T-helper 1 cell (primary cell): ENCODE data around the gene EIF2B4.
"Not testable (repeated sequence)": the region's sequence is repeated elsewhere in the genome, so short reads cannot be mapped to it uniquely, and the experiment has no call there.

Experiments
- DNase-seq, 5 donors: peaks; one replicate each; pipeline ENCODE4 v3.0.0-alpha.2; 2012 to 2020

The EIF2B4 gene

GRCh38 chr2:27335311-27335710 is 34.8 kb downstream of the EIF2B4 start:
- no peak for DNase-seq

DNA sequence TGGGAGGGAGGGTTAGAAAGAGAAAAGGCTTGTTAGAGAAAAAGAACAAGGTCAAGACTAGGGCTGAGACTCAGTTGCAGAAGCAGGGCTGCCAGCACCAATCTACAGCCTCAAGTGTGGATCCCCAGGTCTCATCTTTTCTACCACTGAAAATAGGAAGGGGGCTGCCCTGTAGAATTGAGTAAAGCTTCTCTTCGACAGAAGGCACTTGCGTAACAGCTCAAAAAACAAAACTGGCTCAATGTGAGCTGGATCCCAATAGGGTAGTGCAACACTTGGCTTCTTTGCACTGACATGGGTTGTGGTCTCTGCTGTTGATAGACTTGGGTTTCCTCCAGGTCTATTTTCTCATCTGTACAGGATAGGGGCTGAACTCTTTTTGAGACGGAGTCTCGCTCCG is 45.4 kb downstream of the EIF2B4 start:
- DNase-seq: no peak

DNA sequence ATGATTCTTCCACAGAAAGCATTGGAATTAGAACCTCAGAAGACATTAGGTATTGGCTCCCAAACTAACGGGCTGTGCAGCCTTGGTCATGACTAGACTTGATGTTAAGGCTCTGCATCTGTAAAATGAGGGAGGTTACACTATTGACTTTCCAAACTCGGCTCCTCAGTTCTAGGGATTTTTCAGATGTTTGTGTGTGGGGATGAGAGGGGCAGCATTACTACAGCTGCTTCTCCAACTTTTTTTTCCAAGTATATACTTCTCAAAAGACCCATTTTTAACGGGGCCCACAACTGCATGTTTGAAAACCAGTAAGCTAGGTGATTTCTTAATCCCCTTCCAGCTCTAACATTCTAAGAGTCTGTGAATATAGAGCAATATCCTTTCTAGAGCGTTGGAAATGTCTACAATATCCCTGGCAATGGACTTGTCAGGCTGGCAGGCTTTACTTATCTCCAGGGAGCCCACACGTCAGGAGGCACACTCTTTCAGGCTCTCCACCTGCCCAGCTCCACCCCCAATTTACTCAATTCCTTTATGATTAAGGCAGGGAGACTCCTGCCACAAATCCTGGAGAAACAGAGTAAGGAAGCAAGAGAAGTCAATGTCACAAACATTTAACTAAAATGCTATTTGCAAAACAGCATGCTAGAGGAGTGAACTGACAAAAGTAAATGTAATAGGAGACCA is 46.4 kb downstream of the EIF2B4 start:
- no peak for DNase-seq

DNA sequence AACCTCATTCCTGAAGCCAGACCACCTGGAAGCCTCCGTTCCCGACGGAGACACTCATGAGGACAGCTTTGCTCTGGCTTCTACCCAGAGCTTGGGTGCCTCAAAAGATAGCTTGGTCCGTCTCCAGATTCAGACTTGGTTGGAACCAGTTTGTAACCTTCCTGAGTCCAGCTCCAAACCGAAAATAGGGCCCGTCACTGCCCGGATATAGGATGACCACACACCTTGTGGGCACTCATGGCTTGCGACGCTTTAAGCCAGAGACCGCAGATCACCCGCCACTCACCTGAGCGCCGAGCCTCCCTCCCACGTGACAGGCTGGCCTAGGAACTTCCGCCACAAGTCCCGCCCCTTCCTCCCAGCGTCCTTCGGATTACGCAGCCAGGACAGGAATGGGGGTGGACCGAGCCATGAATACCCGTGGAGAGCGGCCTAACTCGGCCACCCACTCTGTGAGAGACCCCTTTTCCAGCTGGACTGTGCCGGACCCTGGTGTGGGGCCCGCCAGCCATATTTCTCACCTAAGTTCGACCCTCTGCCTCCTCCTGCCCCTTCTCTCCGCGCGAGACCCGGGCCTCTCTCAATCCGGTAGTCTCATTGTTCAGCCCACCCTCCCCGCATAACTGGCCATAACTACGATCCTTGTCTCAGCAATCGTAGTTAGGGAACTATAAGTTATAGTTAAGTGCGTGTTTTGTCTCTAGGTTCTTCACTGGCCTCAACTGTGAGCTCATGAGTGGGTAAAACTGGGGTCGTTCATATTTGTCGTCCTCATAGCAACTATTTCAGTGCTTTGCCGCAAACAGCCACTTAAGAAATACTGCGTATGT is 47.2 kb downstream of the EIF2B4 start, which contains the start of gene MPV17:
Gene MPV17, minus strand, starts transcription at position 332 of the 830 bp plus-strand sequence. CDS start 580 bp downstream, outside the sequence.
- DNase-seq: peak; percentile 69 to 87 (median 78)

GRCh38 chr2:27322301-27322765 is 47.8 kb downstream of the EIF2B4 start:
- DNase-seq: peak in 1 of 5 donors; percentile 8

DNA sequence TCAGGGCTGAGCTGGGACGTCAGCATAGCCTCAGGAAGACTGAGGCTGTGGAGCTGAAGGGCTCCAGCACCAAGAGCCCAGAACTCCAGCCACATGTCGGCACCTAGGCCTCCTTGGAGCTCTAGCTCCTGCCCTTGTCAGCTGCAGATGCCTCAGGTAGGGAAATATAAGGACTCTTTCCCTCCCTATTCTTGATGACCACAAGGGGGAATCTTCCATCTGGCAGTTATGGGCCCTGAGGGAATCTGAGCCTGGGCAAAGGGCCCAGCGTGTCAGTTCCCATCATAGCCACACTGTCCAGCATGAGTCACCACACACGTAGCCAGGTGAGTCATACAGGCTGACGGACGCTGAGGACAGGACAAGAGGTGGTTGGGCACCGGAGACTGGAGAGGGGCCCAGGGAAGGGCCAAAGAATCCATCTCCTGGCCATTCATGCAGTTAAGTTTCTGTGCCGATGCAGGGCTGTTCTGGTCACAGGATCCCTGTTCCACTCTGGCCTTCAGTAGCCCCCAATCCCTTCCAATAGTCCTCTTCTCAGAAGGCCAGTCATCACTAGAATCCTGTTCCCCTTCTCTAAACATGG is 49.1 kb downstream of the EIF2B4 start:
- no peak for DNase-seq

GRCh38 chr2:27319839-27320238 is 50.3 kb downstream of the EIF2B4 start:
- DNase-seq: not testable (repeated sequence)

DNA sequence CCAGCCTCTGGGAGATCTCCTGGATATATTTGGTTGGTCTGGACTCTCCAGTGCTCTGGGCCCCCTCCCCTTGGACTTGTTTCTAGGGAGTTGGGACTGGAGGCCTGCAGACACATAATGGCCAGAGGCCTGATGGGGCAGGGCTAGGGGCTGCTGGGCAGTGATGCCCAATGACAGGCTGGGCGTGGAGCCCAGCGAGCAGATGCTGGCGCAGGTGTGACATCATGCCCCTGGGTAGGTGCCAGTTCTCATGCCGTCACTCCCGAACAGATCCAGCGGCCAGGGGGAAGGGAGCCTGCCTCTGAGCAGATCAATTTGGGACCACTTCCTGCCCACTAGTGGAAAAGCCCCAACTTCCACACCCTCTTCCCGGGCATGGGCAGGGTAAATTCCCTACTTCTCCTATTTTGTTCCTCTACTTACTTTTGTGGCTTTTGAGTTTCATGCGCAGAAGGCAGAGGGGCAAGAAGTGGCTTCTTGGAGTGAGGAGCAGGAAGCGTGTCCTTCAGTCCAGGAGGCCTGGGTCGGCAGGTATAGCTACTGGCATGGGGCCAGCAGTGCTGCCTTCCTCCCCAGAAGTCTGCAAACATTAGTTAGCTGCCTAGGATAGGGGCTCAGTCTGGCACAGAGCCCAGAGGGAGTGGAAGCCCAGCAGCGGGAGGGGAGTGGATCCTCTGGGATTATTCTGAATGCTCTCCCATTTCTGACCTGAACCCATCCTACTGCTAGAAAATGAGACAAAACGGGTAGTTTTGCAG is 53.3 kb downstream of the EIF2B4 start:
- DNase-seq: no peak

DNA sequence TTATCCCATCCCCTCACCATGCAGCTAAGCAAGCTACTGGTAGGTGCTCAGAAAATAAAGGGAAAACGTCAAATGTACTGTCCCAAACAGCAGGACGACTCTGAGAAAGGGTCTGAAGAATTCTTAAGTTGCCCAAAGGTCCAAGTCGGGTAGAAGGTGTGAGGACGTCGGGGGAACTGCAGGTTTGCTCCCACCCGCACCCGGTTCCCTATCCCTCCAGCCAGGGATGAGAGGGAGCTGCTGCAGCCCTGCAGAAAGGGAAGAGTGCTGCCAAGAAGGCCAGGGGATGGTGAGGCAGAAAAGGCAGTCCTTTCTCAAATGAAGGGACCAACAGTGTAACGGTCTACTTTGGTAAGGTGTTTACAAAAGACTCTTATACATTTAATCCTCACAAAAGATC is 55.0 kb downstream of the EIF2B4 start:
- no peak for DNase-seq

DNA sequence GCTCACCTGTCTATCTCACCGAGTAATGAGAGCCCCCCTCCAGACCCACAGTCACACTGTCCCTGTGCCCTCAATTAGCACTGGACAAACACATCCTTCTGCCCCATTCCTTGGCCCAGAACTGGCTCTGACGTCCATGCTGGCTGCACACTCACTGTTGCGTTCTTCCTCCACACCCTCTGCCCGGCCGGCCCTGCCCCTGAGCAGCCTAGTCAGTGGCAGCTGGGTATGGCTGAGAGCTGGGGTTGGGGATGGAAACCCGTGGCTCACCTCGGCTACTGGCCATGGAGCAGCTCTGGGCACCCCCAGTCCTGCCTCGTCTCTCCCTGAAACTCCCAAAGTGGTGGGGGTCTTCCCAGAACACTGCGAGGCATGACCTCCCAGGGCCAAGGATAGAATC is 55.4 kb downstream of the EIF2B4 start:
- DNase-seq: no peak
